ENCODE results near the gene THRA. TPM values are rescaled to one million over a fixed set of nuclear protein-coding genes. Genes with fewer than 3 reads are reported as not detected.
"Not testable (repeated sequence)": the region's sequence is repeated elsewhere in the genome, so short reads cannot be mapped to it uniquely, and the experiment has no call there.

THRA gene
- total and polyA plus RNA-seq, 8 donors, result 21.1 to 52.2 (median 34.2) TPM

DNA sequence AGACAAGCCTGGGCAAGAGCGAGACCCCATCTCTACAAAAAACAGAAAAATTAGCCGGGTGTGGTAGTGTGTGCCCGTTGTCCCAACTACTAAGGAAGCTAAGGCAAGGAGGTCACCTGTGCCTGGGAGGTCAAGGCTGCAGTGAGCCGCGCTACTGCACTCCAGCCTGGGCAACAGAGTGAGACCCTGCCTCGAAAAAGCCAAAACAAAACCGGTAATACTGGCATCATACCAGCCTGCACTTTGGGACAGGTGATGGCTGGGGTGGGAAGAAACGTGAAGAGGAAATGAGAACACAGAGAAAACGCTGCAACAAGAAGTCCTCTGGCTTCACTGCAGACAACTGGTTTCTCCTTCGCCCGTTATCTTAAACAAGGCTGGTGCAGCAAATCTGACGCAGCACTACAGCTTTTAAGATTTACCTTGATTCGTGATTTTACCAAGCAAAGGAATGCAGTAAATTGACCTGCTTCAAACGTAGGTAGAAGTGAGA, 76.8 kb downstream of the THRA start:
- peak overlapping the region; percentile 97 to 99 (median 99) for H3K27ac ChIP-seq

GRCh38 chr17:40143166-40143565, 80.4 kb downstream of the THRA start:
- H3K9me3 ChIP-seq; H3K27ac ChIP-seq; DNase-seq; intact Hi-C loops (cut with DNase I; ENCODE audit: low total_unique reads); H3K27me3 ChIP-seq; H3K4me3 ChIP-seq: not testable (repeated sequence)
- WGBS, 5 donors, result 83 to 94% (median 93%) methylated on average over 3 of the region's 3 CpGs
- Histone ChIP-seq H3K36me3 (peaks cover 25 to 62% (median 59%) of the 10 kb centered on the region in 4 donors), H3K4me1 (peaks cover 20 to 68% (median 38%) of the 10 kb centered on the region in 4 donors)

More for the DNA sequence above, 76.8 kb downstream of the THRA start:
- no peaks in the 10 kb centered on the region for H3K9me3 ChIP-seq
- peaks cover 20 to 66% (median 33%) of the 10 kb centered on the region in 4 donors for H3K4me1 ChIP-seq
- intact Hi-C loops (cut with DNase I; ENCODE audit: low total_unique reads), result no loop called here
- peaks cover 26 to 62% (median 57%) of the 10 kb centered on the region in 4 donors for H3K36me3 ChIP-seq
- H3K27me3 ChIP-seq, result no peaks in the 10 kb centered on the region
- H3K4me3 ChIP-seq, result peak overlapping the region; percentile 55 to 87 (median 74)
- TF ChIP-seq, protein P1, sequence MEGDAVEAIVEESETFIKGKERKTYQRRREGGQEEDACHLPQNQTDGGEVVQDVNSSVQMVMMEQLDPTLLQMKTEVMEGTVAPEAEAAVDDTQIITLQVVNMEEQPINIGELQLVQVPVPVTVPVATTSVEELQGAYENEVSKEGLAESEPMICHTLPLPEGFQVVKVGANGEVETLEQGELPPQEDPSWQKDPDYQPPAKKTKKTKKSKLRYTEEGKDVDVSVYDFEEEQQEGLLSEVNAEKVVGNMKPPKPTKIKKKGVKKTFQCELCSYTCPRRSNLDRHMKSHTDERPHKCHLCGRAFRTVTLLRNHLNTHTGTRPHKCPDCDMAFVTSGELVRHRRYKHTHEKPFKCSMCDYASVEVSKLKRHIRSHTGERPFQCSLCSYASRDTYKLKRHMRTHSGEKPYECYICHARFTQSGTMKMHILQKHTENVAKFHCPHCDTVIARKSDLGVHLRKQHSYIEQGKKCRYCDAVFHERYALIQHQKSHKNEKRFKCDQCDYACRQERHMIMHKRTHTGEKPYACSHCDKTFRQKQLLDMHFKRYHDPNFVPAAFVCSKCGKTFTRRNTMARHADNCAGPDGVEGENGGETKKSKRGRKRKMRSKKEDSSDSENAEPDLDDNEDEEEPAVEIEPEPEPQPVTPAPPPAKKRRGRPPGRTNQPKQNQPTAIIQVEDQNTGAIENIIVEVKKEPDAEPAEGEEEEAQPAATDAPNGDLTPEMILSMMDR (IDR thresholded peaks at IDR 0.05), result no peak
- no peak for TF ChIP-seq POLR2AphosphoS5 (IDR thresholded peaks at IDR 0.05)
- no peak for TF ChIP-seq EP300 (IDR thresholded peaks at IDR 0.05)
- no peak for TF ChIP-seq POLR2A (IDR thresholded peaks at IDR 0.05)
- DNase-seq, result no peak
- 8 to 12% (median 11%) methylated on average over 14 of the region's 14 CpGs for WGBS, 5 donors

Small RNAs within 50 kb of the gene (small RNA-seq; reads per million reads assigned to genes)
- 796 to 2,421 (median 1,096) reads per million in 4 donors for gene SNORD124

Other genes with a start within 250 kb of the THRA start
- gene IKZF3, start 198.7 kb upstream of the THRA start, total RNA-seq, result 1 to 10 TPM in 4 of 5 donors, not detected in 1; 1.1 to 5.4 (median 3.9) TPM
- gene IKZF3, start 198.7 kb upstream of the THRA start, polyA plus RNA-seq, result under 1 TPM; 0.56 to 0.90 (median 0.76) TPM
- gene ZPBP2, start 194.8 kb upstream of the THRA start, total RNA-seq, result not detected
- gene ZPBP2, start 194.8 kb upstream of the THRA start, polyA plus RNA-seq, result not detected
- gene GSDMB, start 144.3 kb upstream of the THRA start, total RNA-seq, result 10 to 100 TPM in 4 of 5 donors, 1 to 10 TPM in 1; 9.4 to 91.5 (median 33.0) TPM
- 10 to 100 TPM; 12.1 to 46.6 (median 25.0) TPM for gene GSDMB, start 144.3 kb upstream of the THRA start, polyA plus RNA-seq
- gene ORMDL3, start 135.4 kb upstream of the THRA start, total RNA-seq, result 100 to 1,000 TPM in 1 of 5 donors, 10 to 100 TPM in 4; 16.5 to 117 (median 64.5) TPM
- 10 to 100 TPM; 28.6 to 44.3 (median 34.5) TPM for gene ORMDL3, start 135.4 kb upstream of the THRA start, polyA plus RNA-seq
- not detected for gene LRRC3C, start 135.2 kb upstream of the THRA start, total RNA-seq
- gene LRRC3C, start 135.2 kb upstream of the THRA start, polyA plus RNA-seq, result not detected
- gene GSDMA, start 100.0 kb upstream of the THRA start, total RNA-seq, result not detected
- gene GSDMA, start 100.0 kb upstream of the THRA start, polyA plus RNA-seq, result under 1 TPM in 2 of 3 donors, not detected in 1; 0.08 to 0.92 TPM
- 100 to 1,000 TPM in 1 of 5 donors, 10 to 100 TPM in 4; 13.4 to 140 (median 41.7) TPM for gene PSMD3, start 82.2 kb upstream of the THRA start, total RNA-seq
- gene PSMD3, start 82.2 kb upstream of the THRA start, polyA plus RNA-seq, result 10 to 100 TPM; 45.9 to 53.8 (median 51.2) TPM
- 1 to 10 TPM in 2 of 5 donors, under 1 TPM in 1, not detected in 2; 0.55 to 1.7 (median 1.2) TPM for gene CSF3, start 47.5 kb upstream of the THRA start, total RNA-seq
- 10 to 100 TPM in 1 of 3 donors, 1 to 10 TPM in 2; 1.4 to 16.2 (median 4.0) TPM for gene CSF3, start 47.5 kb upstream of the THRA start, polyA plus RNA-seq
- gene MED24, start 8.6 kb upstream of the THRA start, total RNA-seq, result 100 to 1,000 TPM in 2 of 5 donors, 10 to 100 TPM in 3; 55.4 to 336 (median 91.6) TPM
- 10 to 100 TPM; 24.1 to 49.5 (median 32.7) TPM for gene MED24, start 8.6 kb upstream of the THRA start, polyA plus RNA-seq
- gene NR1D1, start 37.6 kb downstream of the THRA start, total RNA-seq, result 10 to 100 TPM in 2 of 5 donors, 1 to 10 TPM in 3; 2.8 to 14.9 (median 9.0) TPM
- gene NR1D1, start 37.6 kb downstream of the THRA start, polyA plus RNA-seq, result 10 to 100 TPM in 1 of 3 donors, 1 to 10 TPM in 2; 5.5 to 20.5 (median 9.6) TPM
- 100 to 1,000 TPM in 2 of 5 donors, 10 to 100 TPM in 3; 47.1 to 322 (median 90.1) TPM for gene MSL1, start 59.0 kb downstream of the THRA start, total RNA-seq
- 10 to 100 TPM; 29.3 to 63.8 (median 32.7) TPM for gene MSL1, start 59.0 kb downstream of the THRA start, polyA plus RNA-seq
- 100 to 1,000 TPM in 2 of 5 donors, 10 to 100 TPM in 3; 41.9 to 198 (median 85.5) TPM for gene CASC3, start 77.6 kb downstream of the THRA start, total RNA-seq
- 10 to 100 TPM; 27.6 to 42.2 (median 37.0) TPM for gene CASC3, start 77.6 kb downstream of the THRA start, polyA plus RNA-seq
- gene RAPGEFL1, start 114.5 kb downstream of the THRA start, total RNA-seq, result 100 to 1,000 TPM in 1 of 5 donors, 10 to 100 TPM in 3, 1 to 10 TPM in 1; 8.5 to 294 (median 29.0) TPM
- gene RAPGEFL1, start 114.5 kb downstream of the THRA start, polyA plus RNA-seq, result 10 to 100 TPM in 2 of 3 donors, 1 to 10 TPM in 1; 5.2 to 76.8 (median 15.4) TPM
- gene WIPF2, start 156.3 kb downstream of the THRA start, total RNA-seq, result 10 to 100 TPM in 4 of 5 donors, 1 to 10 TPM in 1; 1.4 to 40.6 (median 15.4) TPM
- 10 to 100 TPM in 2 of 3 donors, 1 to 10 TPM in 1; 6.3 to 11.8 (median 11.2) TPM for gene WIPF2, start 156.3 kb downstream of the THRA start, polyA plus RNA-seq
- 1 to 10 TPM in 4 of 5 donors, not detected in 1; 1.4 to 9.8 (median 4.5) TPM for gene CDC6, start 224.9 kb downstream of the THRA start, total RNA-seq
- gene CDC6, start 224.9 kb downstream of the THRA start, polyA plus RNA-seq, result 1 to 10 TPM; 1.1 to 4.0 (median 3.1) TPM
- 10 to 100 TPM; 14.3 to 40.8 (median 24.6) TPM for gene RARA, start 246.2 kb downstream of the THRA start, total RNA-seq
- gene RARA, start 246.2 kb downstream of the THRA start, polyA plus RNA-seq, result 10 to 100 TPM; 11.2 to 20.0 (median 17.1) TPM